WTC11 (cell line): ENCODE data around the gene SLC16A8. TPM values are rescaled to one million over a fixed set of nuclear protein-coding genes. Genes with fewer than 3 reads are reported as not detected.
A peak's percentile ranks its signal among the peaks of the same experiment; 100 is the strongest.

ENCODE experiments used
- ATAC-seq: fragments of 200-7000 bp; cut with Tn5 transposase; 2 replicates; pipeline ENCODE4 v1.10.0; 2021; ENCODE audit warnings: mild to moderate bottlenecking, moderate library complexity
- CTCF ChIA-PET: fragments of 300-600 bp; sonication (Branson Sonifier 250); formaldehyde crosslinking; loops from one replicate; lab custom pipeline; 2021; ENCODE audit warnings: antibody characterized with exemption; lab: Charles Lee
- POLR2A ChIA-PET: fragments of 350-600 bp; sonication (Branson Sonifier 250); formaldehyde crosslinking; loops from one replicate; lab custom pipeline; 2021; ENCODE audit warnings: antibody characterized with exemption; lab: Charles Lee
- DNase-seq: peaks from one replicate; pipeline ENCODE4 v3.0.0; 2021; ENCODE audit warnings: low spot score
- H3K27ac Mint-ChIP-seq: 2 replicates; pipeline ENCODE4 v1.8.0; 2021; ENCODE audit warnings: mixed read lengths
- H3K27me3 Mint-ChIP-seq: 2 replicates; pipeline ENCODE4 v1.8.0; 2021; ENCODE audit warnings: low read depth, mild to moderate bottlenecking, moderate library complexity, mixed read lengths
- H3K36me3 Mint-ChIP-seq: 2 replicates; pipeline ENCODE4 v1.8.0; 2021; ENCODE audit warnings: mixed read lengths
- H3K4me1 Mint-ChIP-seq: 2 replicates; pipeline ENCODE4 v1.8.0; 2022; ENCODE audit warnings: mixed read lengths
- H3K4me3 Mint-ChIP-seq: 2 replicates; pipeline ENCODE4 v1.8.0; 2021; ENCODE audit warnings: mild to moderate bottlenecking, moderate library complexity, mixed read lengths
- H3K9me3 Mint-ChIP-seq: 2 replicates; pipeline ENCODE4 v1.8.0; 2021; ENCODE audit warnings: mixed read lengths
- ATF1 ChIP-seq: sonication (generic); formaldehyde crosslinking; IDR thresholded peaks from 2 replicates; pipeline ENCODE4 v1.8.1; 2023; ENCODE audit warnings: mild to moderate bottlenecking, moderate library complexity, missing genetic modification reagents
- CREM ChIP-seq: sonication (generic); formaldehyde crosslinking; IDR thresholded peaks from 2 replicates; pipeline ENCODE4 v1.8.1; 2022; ENCODE audit warnings: mild to moderate bottlenecking, missing genetic modification reagents, moderate library complexity
- FOXP1 ChIP-seq: sonication (generic); formaldehyde crosslinking; IDR thresholded peaks from 2 replicates; pipeline ENCODE4 v1.8.0; 2022; ENCODE audit warnings: missing genetic modification reagents, mild to moderate bottlenecking, moderate library complexity, borderline replicate concordance
- JUN ChIP-seq: sonication (generic); formaldehyde crosslinking; IDR thresholded peaks from 2 replicates; pipeline ENCODE4 v1.8.0; 2023; ENCODE audit warnings: mild to moderate bottlenecking, missing genetic modification reagents
- RELA ChIP-seq: sonication (generic); formaldehyde crosslinking; IDR thresholded peaks from 2 replicates; pipeline ENCODE4 v1.8.1; 2022; ENCODE audit warnings: missing genetic modification reagents, mild to moderate bottlenecking, borderline replicate concordance
- RORB ChIP-seq: fragments of 250-450 bp; sonication (Bioruptor Pico); IDR thresholded peaks from 2 replicates; pipeline ENCODE4 v1.9.0; 2021; ENCODE audit warnings: mild to moderate bottlenecking
- SMAD3 ChIP-seq: sonication (generic); formaldehyde crosslinking; IDR thresholded peaks from 2 replicates; pipeline ENCODE4 v1.8.0; 2022; ENCODE audit warnings: missing genetic modification reagents, mild to moderate bottlenecking, borderline replicate concordance
- SOX15 ChIP-seq: fragments of 250-450 bp; sonication (Bioruptor Pico); IDR thresholded peaks from 2 replicates; pipeline ENCODE4 v1.9.0; 2021; ENCODE audit warnings: mild to moderate bottlenecking
- TEAD4 ChIP-seq: sonication (generic); formaldehyde crosslinking; IDR thresholded peaks from 2 replicates; pipeline ENCODE4 v1.8.0; 2022; ENCODE audit warnings: mild to moderate bottlenecking, missing genetic modification reagents
- ZBTB21 ChIP-seq: sonication (generic); formaldehyde crosslinking; IDR thresholded peaks from 2 replicates; pipeline ENCODE4 v1.8.1; 2023; ENCODE audit warnings: mild to moderate bottlenecking, missing genetic modification reagents, borderline replicate concordance
- ZNF317 ChIP-seq: sonication (generic); formaldehyde crosslinking; IDR thresholded peaks from 2 replicates; pipeline ENCODE4 v1.8.1; 2023; ENCODE audit warnings: low read depth, mild to moderate bottlenecking, moderate library complexity, missing genetic modification reagents, borderline replicate concordance
- total RNA-seq: library from RNA; stranded (reverse); gene quantifications from 3 replicates; pipeline ENCODE4 v1.2.3, GENCODE V29; 2021
- TF ChIP-seq, protein P1 (sequence below): sonication (generic); formaldehyde crosslinking; IDR thresholded peaks from 2 replicates; pipeline ENCODE4 v1.8.1; 2023; ENCODE audit warnings: mild to moderate bottlenecking, missing genetic modification reagents
- TF ChIP-seq, protein P2 (sequence below): sonication (generic); formaldehyde crosslinking; IDR thresholded peaks from 2 replicates; pipeline ENCODE4 v1.8.0; 2023; ENCODE audit warnings: missing genetic modification reagents, mild to moderate bottlenecking, borderline replicate concordance
- TF ChIP-seq, protein P3 (sequence below): sonication (generic); formaldehyde crosslinking; IDR thresholded peaks from 2 replicates; pipeline ENCODE4 v1.8.1; 2022; ENCODE audit warnings: low read depth, missing genetic modification reagents, borderline replicate concordance
- TF ChIP-seq, protein P4 (sequence below): sonication (generic); formaldehyde crosslinking; IDR thresholded peaks from 2 replicates; pipeline ENCODE4 v1.8.1; 2022; ENCODE audit warnings: mild to moderate bottlenecking, moderate library complexity, missing genetic modification reagents
- TF ChIP-seq, protein P5 (sequence below): sonication (generic); formaldehyde crosslinking; IDR thresholded peaks from 2 replicates; pipeline ENCODE4 v1.8.0; 2022; ENCODE audit warnings: mild to moderate bottlenecking, missing genetic modification reagents
- TF ChIP-seq, protein P6 (sequence below): sonication (generic); formaldehyde crosslinking; IDR thresholded peaks from 2 replicates; pipeline ENCODE4 v1.8.1; 2023; ENCODE audit warnings: mild to moderate bottlenecking, missing genetic modification reagents, borderline replicate concordance
- TF ChIP-seq, protein P7 (sequence below): sonication (generic); formaldehyde crosslinking; IDR thresholded peaks from 2 replicates; pipeline ENCODE4 v1.8.1; 2023; ENCODE audit warnings: mild to moderate bottlenecking, moderate library complexity, missing genetic modification reagents
- TF ChIP-seq, protein P8 (sequence below): sonication (generic); formaldehyde crosslinking; IDR thresholded peaks from 2 replicates; pipeline ENCODE4 v1.8.0; 2022; ENCODE audit warnings: mild to moderate bottlenecking, missing genetic modification reagents

Gene SLC16A8
- total RNA-seq, 1 experiment from 2014 or later: 0.57 TPM

DNA sequence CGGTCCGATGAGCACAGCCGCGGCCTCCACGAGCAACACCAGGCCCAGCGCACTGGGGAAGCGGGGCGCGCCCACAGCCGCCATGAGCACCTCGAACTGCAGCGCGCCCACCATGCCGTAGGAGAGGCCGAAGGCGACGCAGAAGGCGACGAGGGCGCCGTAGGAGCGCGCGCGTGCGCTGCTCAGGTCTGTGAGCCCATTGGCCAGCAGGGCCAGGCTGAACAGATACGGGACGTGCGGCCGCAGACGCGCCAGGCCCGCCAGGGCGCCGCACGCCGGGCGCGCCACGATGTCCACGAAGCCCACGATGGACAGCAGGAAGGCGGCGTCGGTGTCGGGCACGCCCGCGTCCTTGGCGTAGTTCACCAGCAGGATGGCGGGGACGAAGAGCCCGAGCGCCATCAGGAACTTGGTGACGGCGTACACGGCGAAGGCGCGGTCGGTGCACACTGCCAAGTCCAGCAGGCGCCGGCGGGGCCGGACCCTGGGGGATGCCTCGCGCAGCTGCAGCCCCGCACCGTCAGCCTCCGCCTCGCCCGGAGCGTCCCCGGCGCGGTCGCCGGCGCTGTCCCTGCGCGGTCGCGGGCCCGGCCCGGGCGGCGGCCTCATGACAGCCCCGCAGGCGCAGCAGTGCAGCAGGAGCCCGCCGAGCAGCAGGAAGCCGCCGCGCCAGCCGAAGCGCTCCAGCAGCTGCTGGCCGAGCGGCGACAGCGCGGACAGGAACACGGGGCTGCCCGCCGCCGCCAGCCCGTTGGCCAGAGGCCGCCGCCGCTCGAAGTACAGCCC lies 2.9 kb downstream of the SLC16A8 start:
- peaks cover 24% of the 10 kb centered on the region for H3K27me3 Mint-ChIP-seq
- H3K4me1 Mint-ChIP-seq: peaks cover 4% of the 10 kb centered on the region; the same call in 1 of the 2 replicates
- peak overlapping the region; percentile 38; the same call in 1 of the 2 replicates for H3K4me3 Mint-ChIP-seq
- CTCF ChIA-PET: interaction anchor here (1.0 to 14.3 kb wide), 5 partner anchors 12 to 138 kb away, joined by 3 to 183 read pairs (median 6); no protein-coding TSS in a partner anchor
- ATAC-seq (peak; percentile 65), DNase-seq (peak; percentile 68)
- no peaks in the 10 kb centered on the region for H3K36me3 Mint-ChIP-seq
- no peak overlapping the region for H3K27ac Mint-ChIP-seq
- POLR2A ChIA-PET: no interaction called here
- H3K9me3 Mint-ChIP-seq: no peaks in the 10 kb centered on the region
- TF ChIP-seq, protein P1, sequence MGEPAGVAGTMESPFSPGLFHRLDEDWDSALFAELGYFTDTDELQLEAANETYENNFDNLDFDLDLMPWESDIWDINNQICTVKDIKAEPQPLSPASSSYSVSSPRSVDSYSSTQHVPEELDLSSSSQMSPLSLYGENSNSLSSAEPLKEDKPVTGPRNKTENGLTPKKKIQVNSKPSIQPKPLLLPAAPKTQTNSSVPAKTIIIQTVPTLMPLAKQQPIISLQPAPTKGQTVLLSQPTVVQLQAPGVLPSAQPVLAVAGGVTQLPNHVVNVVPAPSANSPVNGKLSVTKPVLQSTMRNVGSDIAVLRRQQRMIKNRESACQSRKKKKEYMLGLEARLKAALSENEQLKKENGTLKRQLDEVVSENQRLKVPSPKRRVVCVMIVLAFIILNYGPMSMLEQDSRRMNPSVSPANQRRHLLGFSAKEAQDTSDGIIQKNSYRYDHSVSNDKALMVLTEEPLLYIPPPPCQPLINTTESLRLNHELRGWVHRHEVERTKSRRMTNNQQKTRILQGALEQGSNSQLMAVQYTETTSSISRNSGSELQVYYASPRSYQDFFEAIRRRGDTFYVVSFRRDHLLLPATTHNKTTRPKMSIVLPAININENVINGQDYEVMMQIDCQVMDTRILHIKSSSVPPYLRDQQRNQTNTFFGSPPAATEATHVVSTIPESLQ (CRISPR knock-in tag): no peak
- TF ChIP-seq JUN (peak; percentile 92), SOX15 (no peak), CREM (CRISPR knock-in tag) (peak; percentile 76; the same call in 1 of the 2 replicates), ZNF317 (CRISPR knock-in tag) (peak; percentile 71; the same call in 1 of the 2 replicates), RORB (CRISPR knock-in tag) (no peak), ATF1 (CRISPR knock-in tag) (peak; percentile 80; the same call in 1 of the 2 replicates), FOXP1 (CRISPR knock-in tag) (peak; percentile 96), ZBTB21 (CRISPR knock-in tag) (peak; percentile 83), SMAD3 (CRISPR knock-in tag) (peak; percentile 98), RELA (peak; percentile 84), TEAD4 (peak; percentile 95)
- TF ChIP-seq, protein P2, sequence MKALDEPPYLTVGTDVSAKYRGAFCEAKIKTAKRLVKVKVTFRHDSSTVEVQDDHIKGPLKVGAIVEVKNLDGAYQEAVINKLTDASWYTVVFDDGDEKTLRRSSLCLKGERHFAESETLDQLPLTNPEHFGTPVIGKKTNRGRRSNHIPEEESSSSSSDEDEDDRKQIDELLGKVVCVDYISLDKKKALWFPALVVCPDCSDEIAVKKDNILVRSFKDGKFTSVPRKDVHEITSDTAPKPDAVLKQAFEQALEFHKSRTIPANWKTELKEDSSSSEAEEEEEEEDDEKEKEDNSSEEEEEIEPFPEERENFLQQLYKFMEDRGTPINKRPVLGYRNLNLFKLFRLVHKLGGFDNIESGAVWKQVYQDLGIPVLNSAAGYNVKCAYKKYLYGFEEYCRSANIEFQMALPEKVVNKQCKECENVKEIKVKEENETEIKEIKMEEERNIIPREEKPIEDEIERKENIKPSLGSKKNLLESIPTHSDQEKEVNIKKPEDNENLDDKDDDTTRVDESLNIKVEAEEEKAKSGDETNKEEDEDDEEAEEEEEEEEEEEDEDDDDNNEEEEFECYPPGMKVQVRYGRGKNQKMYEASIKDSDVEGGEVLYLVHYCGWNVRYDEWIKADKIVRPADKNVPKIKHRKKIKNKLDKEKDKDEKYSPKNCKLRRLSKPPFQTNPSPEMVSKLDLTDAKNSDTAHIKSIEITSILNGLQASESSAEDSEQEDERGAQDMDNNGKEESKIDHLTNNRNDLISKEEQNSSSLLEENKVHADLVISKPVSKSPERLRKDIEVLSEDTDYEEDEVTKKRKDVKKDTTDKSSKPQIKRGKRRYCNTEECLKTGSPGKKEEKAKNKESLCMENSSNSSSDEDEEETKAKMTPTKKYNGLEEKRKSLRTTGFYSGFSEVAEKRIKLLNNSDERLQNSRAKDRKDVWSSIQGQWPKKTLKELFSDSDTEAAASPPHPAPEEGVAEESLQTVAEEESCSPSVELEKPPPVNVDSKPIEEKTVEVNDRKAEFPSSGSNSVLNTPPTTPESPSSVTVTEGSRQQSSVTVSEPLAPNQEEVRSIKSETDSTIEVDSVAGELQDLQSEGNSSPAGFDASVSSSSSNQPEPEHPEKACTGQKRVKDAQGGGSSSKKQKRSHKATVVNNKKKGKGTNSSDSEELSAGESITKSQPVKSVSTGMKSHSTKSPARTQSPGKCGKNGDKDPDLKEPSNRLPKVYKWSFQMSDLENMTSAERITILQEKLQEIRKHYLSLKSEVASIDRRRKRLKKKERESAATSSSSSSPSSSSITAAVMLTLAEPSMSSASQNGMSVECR (CRISPR knock-in tag): peak; percentile 95
- TF ChIP-seq, protein P3, sequence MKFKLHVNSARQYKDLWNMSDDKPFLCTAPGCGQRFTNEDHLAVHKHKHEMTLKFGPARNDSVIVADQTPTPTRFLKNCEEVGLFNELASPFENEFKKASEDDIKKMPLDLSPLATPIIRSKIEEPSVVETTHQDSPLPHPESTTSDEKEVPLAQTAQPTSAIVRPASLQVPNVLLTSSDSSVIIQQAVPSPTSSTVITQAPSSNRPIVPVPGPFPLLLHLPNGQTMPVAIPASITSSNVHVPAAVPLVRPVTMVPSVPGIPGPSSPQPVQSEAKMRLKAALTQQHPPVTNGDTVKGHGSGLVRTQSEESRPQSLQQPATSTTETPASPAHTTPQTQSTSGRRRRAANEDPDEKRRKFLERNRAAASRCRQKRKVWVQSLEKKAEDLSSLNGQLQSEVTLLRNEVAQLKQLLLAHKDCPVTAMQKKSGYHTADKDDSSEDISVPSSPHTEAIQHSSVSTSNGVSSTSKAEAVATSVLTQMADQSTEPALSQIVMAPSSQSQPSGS (CRISPR knock-in tag): peak; percentile 94
- TF ChIP-seq, protein P4, sequence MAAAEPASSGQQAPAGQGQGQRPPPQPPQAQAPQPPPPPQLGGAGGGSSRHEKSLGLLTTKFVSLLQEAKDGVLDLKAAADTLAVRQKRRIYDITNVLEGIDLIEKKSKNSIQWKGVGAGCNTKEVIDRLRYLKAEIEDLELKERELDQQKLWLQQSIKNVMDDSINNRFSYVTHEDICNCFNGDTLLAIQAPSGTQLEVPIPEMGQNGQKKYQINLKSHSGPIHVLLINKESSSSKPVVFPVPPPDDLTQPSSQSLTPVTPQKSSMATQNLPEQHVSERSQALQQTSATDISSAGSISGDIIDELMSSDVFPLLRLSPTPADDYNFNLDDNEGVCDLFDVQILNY: peak; percentile 85
- TF ChIP-seq, protein P5, sequence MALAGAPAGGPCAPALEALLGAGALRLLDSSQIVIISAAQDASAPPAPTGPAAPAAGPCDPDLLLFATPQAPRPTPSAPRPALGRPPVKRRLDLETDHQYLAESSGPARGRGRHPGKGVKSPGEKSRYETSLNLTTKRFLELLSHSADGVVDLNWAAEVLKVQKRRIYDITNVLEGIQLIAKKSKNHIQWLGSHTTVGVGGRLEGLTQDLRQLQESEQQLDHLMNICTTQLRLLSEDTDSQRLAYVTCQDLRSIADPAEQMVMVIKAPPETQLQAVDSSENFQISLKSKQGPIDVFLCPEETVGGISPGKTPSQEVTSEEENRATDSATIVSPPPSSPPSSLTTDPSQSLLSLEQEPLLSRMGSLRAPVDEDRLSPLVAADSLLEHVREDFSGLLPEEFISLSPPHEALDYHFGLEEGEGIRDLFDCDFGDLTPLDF (CRISPR knock-in tag): peak; percentile 95
- TF ChIP-seq, protein P6, sequence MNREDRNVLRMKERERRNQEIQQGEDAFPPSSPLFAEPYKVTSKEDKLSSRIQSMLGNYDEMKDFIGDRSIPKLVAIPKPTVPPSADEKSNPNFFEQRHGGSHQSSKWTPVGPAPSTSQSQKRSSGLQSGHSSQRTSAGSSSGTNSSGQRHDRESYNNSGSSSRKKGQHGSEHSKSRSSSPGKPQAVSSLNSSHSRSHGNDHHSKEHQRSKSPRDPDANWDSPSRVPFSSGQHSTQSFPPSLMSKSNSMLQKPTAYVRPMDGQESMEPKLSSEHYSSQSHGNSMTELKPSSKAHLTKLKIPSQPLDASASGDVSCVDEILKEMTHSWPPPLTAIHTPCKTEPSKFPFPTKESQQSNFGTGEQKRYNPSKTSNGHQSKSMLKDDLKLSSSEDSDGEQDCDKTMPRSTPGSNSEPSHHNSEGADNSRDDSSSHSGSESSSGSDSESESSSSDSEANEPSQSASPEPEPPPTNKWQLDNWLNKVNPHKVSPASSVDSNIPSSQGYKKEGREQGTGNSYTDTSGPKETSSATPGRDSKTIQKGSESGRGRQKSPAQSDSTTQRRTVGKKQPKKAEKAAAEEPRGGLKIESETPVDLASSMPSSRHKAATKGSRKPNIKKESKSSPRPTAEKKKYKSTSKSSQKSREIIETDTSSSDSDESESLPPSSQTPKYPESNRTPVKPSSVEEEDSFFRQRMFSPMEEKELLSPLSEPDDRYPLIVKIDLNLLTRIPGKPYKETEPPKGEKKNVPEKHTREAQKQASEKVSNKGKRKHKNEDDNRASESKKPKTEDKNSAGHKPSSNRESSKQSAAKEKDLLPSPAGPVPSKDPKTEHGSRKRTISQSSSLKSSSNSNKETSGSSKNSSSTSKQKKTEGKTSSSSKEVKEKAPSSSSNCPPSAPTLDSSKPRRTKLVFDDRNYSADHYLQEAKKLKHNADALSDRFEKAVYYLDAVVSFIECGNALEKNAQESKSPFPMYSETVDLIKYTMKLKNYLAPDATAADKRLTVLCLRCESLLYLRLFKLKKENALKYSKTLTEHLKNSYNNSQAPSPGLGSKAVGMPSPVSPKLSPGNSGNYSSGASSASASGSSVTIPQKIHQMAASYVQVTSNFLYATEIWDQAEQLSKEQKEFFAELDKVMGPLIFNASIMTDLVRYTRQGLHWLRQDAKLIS (CRISPR knock-in tag): peak; percentile 83; the same call in 1 of the 2 replicates
- TF ChIP-seq, protein P7, sequence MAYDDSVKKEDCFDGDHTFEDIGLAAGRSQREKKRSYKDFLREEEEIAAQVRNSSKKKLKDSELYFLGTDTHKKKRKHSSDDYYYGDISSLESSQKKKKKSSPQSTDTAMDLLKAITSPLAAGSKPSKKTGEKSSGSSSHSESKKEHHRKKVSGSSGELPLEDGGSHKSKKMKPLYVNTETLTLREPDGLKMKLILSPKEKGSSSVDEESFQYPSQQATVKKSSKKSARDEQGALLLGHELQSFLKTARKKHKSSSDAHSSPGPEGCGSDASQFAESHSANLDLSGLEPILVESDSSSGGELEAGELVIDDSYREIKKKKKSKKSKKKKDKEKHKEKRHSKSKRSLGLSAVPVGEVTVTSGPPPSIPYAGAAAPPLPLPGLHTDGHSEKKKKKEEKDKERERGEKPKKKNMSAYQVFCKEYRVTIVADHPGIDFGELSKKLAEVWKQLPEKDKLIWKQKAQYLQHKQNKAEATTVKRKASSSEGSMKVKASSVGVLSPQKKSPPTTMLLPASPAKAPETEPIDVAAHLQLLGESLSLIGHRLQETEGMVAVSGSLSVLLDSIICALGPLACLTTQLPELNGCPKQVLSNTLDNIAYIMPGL (CRISPR knock-in tag): peak; percentile 83
- TF ChIP-seq, protein P8, sequence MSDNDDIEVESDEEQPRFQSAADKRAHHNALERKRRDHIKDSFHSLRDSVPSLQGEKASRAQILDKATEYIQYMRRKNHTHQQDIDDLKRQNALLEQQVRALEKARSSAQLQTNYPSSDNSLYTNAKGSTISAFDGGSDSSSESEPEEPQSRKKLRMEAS (CRISPR knock-in tag): peak; percentile 99
